Hematopoietic multipotent progenitor cell (in vitro differentiated cells): ENCODE data around the gene PTPRM. TPM values are rescaled to one million over a fixed set of nuclear protein-coding genes. Genes with fewer than 3 reads are reported as not detected.

Source experiments
- DNase-seq, 3 donors: peaks; one replicate each; pipeline ENCODE4 v3.0.0-alpha.2; 2011 to 2015; ENCODE audit warnings: low read depth in 2 of 3, low spot score in 2 of 3
- total RNA-seq: library from RNA; depleted of rRNA; stranded (reverse); fragments of >200 nt; gene quantifications from one replicate; pipeline ENCODE4 v1.2.3, GENCODE V29; 2012

The PTPRM gene
- total RNA-seq, 1 donor, result 18.0 TPM

DNA sequence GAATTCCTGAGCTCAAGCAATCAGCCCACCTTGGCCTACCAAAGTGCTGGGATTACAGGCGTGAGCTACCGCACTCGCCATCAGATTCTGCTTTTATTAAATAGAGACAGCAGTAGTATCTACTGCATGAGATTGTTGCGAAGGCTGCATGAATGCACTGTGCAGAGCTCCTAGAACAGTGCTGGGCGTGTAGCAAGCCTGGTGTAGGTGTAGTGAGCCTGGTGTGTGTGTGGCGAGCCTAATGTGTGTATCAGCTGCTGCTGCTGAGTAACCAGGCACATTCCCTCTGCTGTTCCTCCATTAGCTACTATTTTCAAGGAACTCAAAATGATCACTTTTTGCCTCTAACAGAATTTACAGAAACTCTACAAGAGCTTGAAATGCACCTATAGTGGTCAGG, 57.6 kb downstream of the PTPRM start:
- no peak for DNase-seq

DNA sequence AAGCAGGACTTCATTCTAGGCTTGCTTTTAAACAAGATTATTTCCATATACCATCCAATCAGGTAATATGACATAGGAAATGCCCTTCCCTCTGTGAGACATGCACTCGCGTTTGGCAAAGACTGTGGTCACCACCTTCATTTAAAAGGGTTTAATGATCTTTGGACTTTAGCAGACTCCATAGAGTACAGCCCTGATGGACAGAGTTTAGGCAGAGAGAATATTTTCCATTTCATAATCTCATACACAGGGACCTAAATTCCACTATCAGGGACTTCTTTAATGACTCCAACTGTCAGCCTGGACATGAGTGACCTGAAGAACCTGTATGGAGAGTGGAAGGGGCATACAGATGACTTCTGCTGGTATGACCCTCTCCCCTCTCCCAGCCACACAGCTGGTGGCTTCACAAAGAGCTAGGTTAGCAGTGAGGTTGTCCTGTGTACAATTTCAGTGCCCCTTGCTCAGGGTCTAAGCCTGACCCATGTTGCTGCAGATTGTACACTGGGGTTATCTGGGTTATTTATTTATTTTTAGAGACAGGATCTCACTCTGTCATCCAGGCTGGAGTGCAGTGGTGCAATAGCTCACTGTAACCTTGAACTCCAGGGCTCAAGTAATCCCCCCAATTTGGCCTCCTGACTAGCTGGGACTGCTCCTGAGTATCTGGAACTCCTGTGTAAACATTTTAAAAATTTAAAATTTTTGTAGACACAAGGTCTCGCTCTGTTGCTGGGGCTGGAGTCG, 59.2 kb downstream of the PTPRM start:
- DNase-seq, result no peak

GRCh38 chr18:7626922-7627440, 59.9 kb downstream of the PTPRM start:
- peak in 1 of 3 donors; percentile 5 for DNase-seq

DNA sequence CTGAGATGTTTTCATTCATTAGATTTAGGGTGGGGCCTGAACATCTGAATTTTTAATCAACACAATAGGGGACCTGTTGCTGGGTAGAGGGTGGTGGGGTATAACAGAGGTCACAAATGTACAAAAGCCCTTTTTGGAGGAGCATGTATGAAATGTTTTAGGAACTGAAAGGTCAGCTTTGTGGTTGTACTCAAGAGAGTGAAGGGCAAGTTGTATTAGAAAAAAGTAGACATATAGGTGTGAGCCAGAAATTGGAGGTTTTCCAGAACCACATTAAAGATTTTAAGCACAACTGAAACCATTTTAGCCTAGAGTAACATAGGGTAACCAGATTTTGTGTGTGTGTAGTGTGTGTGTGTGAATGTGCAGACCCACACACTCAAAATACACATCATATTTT, 62.3 kb downstream of the PTPRM start:
- no peak for DNase-seq

DNA sequence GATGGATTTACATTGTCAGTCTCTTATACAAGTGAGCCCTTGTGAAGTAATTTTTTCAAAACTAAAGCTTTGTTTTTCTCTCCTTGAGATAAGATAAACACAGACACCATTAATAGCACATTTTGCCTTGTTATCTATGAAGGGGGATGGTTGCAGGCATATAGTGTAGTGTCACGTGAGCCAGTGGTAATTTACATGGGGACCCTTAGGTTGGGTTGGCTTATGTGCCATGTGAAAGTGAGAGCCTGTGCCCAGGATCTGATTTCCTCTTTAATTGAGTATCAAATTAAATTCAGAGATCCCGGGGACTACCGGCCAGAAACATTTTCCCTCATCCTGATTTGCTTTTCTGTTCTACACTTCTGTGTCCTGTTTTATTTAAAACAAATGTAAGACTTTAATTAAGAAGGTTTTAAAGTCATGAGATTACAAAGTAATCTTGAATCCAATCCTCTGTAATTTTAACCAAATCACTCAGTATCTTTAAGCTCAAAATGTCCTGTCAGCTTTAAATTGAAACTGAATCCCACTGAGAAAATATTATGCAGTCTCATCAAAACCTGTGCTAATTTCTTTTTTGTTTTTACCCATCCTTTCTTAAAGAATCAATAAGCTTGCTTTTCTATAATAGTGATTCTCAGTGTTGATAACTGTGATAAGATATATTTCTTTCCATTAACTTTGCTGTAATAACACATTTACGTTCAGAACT, 63.8 kb downstream of the PTPRM start:
- no peak for DNase-seq

- DNase-seq, result no peak
These were observed 65.3 kb downstream of the PTPRM start for GRCh38 chr18:7632152-7633098.

DNA sequence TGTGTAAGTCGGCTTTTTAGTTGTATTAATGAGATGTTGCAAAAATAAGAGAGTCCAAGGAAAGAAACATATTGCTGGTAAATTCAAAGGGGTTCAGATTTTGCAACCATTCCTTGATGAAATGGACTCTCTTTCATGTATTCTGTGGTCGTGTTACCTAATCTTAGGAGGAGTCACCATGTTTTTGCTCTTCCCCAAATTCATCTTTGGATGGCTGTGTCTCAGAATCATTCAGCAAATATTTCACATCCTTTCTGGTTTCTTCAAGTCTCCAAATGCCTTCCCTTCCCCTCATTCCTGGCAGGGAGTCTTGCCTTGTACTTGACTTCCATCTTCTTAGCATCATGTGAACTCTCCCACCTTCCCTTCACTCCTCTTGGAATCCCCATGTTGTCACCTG, 66.1 kb downstream of the PTPRM start:
- DNase-seq, result no peak

DNA sequence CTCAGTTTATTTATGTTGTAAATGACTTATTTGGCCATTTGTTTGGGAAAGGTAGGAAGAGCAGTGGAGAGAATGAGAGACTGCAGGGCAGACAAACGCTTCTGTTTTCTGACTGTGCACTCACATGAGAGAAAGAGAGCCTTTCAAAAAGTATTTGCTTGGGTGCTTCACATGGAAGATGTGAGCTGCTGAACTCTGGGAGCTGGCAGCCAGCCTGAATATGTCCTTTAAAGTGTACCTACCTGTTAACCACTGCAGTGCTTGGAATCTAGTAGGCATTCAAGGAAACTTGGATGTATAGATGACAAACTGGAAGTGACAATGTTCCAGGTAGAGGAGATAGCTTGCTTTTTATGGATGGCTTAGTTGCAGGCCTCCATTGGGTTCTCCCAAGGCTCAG, 68.8 kb downstream of the PTPRM start:
- DNase-seq, result no peak

DNA sequence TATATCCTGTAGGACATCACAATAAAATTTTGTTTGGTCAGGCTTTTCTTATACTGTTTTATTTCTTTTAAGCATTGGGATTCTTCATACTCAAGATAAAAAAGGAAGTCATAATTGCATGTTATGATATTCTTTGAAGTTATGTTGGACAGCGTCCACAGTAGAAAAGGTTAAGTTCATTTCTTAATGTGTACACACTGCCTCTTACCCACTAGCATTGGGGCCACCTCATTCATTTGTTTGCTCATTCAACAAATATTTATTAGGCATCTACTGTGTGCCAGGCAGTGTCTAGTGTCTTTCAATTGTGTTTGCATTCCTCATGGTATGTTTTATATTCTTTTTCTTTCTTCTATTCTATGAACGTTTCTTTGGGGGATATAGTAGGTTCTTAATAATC, 70.2 kb downstream of the PTPRM start:
- no peak for DNase-seq

GRCh38 chr18:7638321-7638720, 71.2 kb downstream of the PTPRM start:
- no peak for DNase-seq

DNA sequence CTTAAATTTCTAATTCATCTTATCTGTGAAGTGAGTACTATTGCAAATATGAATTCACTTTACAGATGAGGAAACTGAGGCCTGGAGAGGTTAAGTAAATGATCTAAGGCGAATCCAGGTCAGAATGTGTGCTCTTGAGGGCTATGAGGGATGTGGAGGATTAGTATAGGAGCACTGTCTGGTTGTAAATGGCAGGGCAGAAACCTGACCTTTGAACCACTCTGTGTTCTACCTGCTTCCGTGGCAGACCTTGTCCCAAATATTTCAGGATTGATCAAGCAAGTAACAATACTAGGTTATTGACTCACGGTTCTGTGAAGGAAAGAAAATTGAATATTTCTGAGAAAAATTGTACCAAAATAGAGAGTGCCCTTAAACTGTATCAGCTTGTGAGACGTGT, 74.7 kb downstream of the PTPRM start:
- no peak for DNase-seq

GRCh38 chr18:7642331-7642890, 75.3 kb downstream of the PTPRM start:
- no peak for DNase-seq

DNA sequence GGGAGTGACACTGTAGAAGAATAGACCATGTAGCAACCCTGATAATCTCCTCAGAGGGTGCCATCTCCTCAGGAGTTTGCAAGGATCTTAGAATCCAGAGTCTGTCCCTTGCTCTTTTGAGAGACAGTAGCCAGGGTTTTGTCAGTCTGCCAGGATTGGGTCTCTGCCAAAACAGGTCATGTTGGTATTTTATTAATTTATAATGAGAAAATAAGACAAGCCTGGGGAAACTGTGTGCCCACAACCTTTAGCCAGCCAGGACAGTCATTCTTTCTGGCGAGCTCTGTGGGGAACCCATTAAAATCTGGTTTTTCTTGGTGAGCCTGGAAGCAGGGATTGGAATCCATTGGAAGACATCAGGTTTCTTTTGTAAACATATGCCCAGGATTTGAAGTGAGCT, 78.6 kb downstream of the PTPRM start:
- DNase-seq, result no peak

- no peak for DNase-seq
These were observed 79.2 kb downstream of the PTPRM start for GRCh38 chr18:7646174-7646886.

DNA sequence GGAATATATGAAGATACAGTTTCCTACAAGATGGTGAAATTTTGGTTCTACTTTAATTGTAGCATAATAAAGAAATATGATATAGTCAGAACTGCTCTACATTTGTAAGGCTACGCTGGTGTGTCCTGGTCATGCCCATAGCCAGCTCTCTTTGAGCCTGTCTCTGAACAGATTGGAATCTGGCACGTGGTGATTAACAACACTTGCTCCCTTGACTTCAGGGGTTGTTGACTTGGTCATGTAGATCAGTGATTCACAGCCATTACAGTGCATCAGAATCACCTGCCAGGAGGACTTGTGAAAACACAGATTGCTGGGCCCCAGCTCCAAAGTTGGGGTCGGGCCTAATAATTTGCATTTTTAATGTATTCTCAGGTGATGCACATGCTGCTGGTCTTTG, 80.4 kb downstream of the PTPRM start:
- DNase-seq, result no peak

DNA sequence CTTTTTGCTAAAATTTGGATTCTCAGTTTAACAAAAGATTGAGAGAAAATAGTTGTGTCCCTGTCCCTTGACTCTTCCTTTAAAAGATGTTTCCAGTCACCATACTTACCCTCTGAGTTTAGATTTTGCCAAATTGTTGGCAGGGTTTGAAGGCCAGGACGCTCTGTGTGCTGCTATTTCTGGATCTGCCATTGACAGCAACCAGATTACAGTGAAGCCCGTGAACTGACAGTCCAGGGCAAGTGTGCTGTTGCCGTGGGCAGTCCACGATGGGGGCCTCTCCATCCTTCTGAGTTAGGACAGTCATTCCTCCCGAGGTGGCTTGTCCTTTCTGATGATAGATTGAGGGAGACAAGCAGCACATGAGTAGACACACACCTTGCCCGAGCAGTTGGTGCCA, 89.9 kb downstream of the PTPRM start:
- DNase-seq, result no peak

DNA sequence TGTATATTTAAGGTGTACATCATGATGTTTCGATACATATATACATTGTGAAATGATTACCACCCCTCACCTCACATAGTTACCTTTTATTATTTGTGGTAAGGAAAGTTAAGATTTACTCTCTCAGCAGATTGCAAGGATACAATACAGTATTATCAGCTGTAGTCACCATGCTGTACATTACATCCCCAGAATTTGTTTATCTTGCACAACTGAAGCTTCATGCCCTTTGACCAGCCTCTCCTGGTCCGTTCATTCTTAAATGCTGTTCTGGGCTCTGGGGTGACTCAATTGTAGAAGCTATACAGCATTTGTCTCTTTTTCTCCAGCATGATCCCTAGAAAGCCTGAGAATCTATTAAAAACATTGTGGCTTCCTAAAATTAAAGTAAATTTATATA, 90.8 kb downstream of the PTPRM start:
- no peak for DNase-seq

DNA sequence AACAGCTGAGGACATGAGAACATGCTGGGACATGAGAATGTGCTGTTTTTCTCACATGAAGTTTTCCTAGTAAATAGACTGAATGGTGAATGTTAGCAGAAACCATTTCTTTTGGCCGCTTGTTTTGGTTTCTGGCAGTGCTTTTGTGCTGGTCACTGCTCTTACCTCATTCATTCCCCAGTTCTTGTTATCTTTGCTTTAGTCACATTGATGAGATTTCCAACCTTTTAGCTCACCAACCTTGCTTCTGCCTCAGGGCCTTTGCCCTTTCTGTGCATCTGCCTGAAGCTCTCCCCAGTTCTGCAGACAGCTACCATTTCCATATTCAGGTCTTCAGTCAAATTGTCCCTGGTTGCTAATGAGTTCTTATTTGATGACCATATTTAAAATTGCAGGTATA, 91.6 kb downstream of the PTPRM start:
- DNase-seq, result no peak

- no peak for DNase-seq
These were observed 94.1 kb downstream of the PTPRM start for GRCh38 chr18:7661207-7661606.

- DNase-seq, result no peak
These were observed 95.8 kb downstream of the PTPRM start for GRCh38 chr18:7662866-7663265.
